Ovary (tissue), 3 donors: Measurements from ENCODE around the gene PXDC1.

Source experiments
- CTCF ChIP-seq, 3 donors: fragments of 450-650 bp in 2 of 3; fragments of 200-600 bp in 1 of 3; IDR thresholded peaks; one replicate each; pipeline versions ENCODE4 v1.5.1 to v1.8.0; 2016 to 2022; ENCODE audit warnings: antibody characterized with exemption in 3 of 3, mild to moderate bottlenecking in 1 of 3
- EP300 ChIP-seq: sonication (generic); formaldehyde crosslinking; IDR thresholded peaks from one replicate; pipeline ENCODE4 v1.6.1; 2017; ENCODE audit warnings: antibody characterized with exemption
- POLR2A ChIP-seq: fragments of 450-650 bp; IDR thresholded peaks from one replicate; pipeline ENCODE4 v1.6.1; 2017; ENCODE audit warnings: antibody characterized with exemption, mild to moderate bottlenecking, moderate library complexity
- donor health status: DM: no; HTN: no; CAD: no.

DNA sequence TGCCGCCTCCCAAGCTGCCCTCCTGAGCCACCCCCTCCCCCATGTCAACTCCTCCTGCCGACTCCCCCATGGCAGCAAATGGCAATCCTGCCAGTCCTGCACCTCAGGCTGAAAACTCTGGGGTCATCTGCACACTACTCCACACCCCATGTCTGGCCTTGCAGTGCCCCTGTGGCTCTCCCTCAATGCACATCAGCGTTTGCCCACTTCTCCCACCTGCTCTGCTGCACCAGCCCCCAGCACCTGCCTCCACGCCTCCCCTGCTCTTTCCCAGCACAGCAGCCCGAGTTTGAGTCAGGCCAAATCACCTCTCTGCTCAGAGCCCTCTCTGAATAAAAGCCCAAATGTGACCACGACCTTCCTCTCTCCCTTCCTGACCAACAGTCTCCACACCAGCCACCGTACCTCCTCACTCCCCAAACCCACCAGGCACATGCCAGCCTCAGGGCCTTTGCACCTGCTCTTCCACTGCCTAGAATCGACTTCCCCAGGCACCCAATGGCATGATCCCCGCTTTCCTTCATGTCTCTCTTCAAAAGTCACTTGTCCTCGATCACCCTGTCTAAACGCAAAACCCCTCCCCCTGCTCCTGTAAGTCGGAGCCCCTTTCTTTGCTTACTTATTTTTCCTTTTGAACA lies 4.3 kb downstream of the PXDC1 start:
- TF ChIP-seq CTCF (IDR thresholded peaks at IDR 0.05) (no peak), EP300 (no peak), POLR2A (no peak)
